Panc1 (cell line): ENCODE measurements around the gene CHI3L1. TPM values are rescaled to one million over a fixed set of nuclear protein-coding genes. Genes with fewer than 3 reads are reported as not detected.

Experiments
- ATAC-seq: fragments of 200-7000 bp; cut with Tn5 transposase; 2 replicates; pipeline ENCODE4 v1.9.1; 2020; ENCODE audit warnings: mild to moderate bottlenecking, moderate library complexity
- BruUV-seq: library from RNA; stranded (reverse); fragments of 400-500 nt; replicated peaks from 2 replicates; lab custom pipeline; 2021; lab: Mats Ljungman, UMichigan
- CTCF ChIA-PET: fragments of 300-600 bp; sonication (Branson Sonifier 250); formaldehyde crosslinking; loops from one replicate; lab custom pipeline; 2022; ENCODE audit warnings: antibody characterized with exemption; lab: Charles Lee
- POLR2A ChIA-PET: fragments of 300-600 bp; sonication (Branson Sonifier 250); formaldehyde crosslinking; loops from one replicate; lab custom pipeline; 2022; ENCODE audit warnings: antibody characterized with exemption; lab: Charles Lee
- DNase-seq: peaks from one replicate; pipeline ENCODE4 v3.0.0-alpha.2; 2010; ENCODE audit warnings: low read depth, low spot score
- H3K27ac ChIP-seq: 2 replicates; pipeline ENCODE4 v1.5.1; 2011; ENCODE audit warnings: mild to moderate bottlenecking, low read length, inconsistent platforms
- H3K27me3 ChIP-seq: fragments of 200-500 bp; sonication (Bioruptor generic); 2 replicates; pipeline ENCODE4 v1.6.0; 2014; ENCODE audit warnings: low read length, inconsistent platforms; ENCODE audit not compliant: control insufficient read depth, insufficient read depth
- H3K36me3 ChIP-seq: fragments of 200-500 bp; sonication (Bioruptor generic); 2 replicates; pipeline ENCODE4 v1.5.1; 2014; ENCODE audit warnings: inconsistent platforms, mild to moderate bottlenecking, low read length, moderate library complexity; ENCODE audit not compliant: control insufficient read depth, insufficient read depth
- H3K4me1 ChIP-seq: 2 replicates; pipeline ENCODE4 v1.5.1; 2011; ENCODE audit warnings: inconsistent platforms, mild to moderate bottlenecking, low read length, moderate library complexity; ENCODE audit not compliant: control insufficient read depth, insufficient read depth
- H3K4me3 ChIP-seq, 2 experiments: 2 replicates each; pipeline ENCODE4 v1.5.1; 2011 to 2012; ENCODE audit warnings: low read depth in 2 of 2, low read length in 2 of 2, mild to moderate bottlenecking in 2 of 2, inconsistent platforms in 1 of 2, moderate library complexity in 1 of 2
- H3K9me3 ChIP-seq: fragments of 200-500 bp; sonication (Bioruptor generic); 2 replicates; pipeline ENCODE4 v1.5.1; 2014; ENCODE audit warnings: low read depth, mild to moderate bottlenecking, inconsistent platforms, low read length, moderate library complexity; ENCODE audit not compliant: control insufficient read depth, insufficient read depth
- POLR2AphosphoS5 ChIP-seq: IDR thresholded peaks from 2 replicates; pipeline ENCODE4 v1.6.1; 2012; ENCODE audit warnings: mild to moderate bottlenecking, low read depth, low read length, moderate library complexity
- SIN3A ChIP-seq: IDR thresholded peaks from 2 replicates; pipeline ENCODE4 v1.6.1; 2012; ENCODE audit warnings: low read depth, mild to moderate bottlenecking, low read length, moderate library complexity, borderline replicate concordance; ENCODE audit not compliant: insufficient read depth
- TCF7L2 ChIP-seq: IDR thresholded peaks from 2 replicates; pipeline ENCODE4 v1.6.1; 2011; ENCODE audit warnings: mild to moderate bottlenecking, low read depth, low read length, inconsistent platforms
- in situ Hi-C: cut with HindIII; loops from 2 replicates; pipeline ENCODE4 v1.10.0; 2016; ENCODE audit warnings: low sequenced_read_pairs, low pct_unique_long_range_greater_than_20kb
- intact Hi-C: fragments of 100-400 bp; cut with micrococcal nuclease; formaldehyde crosslinking; loops from one replicate; pipeline ENCODE4 v1.10.0; 2022; ENCODE audit not compliant: unreplicated experiment
- total RNA-seq: library from RNA; stranded (reverse); gene quantifications from one replicate; pipeline ENCODE4 v1.2.1, GENCODE V29; 2021; ENCODE audit not compliant: unreplicated experiment
- TF ChIP-seq, protein P1 (sequence below), 2 experiments: IDR thresholded peaks; 2 replicates each; pipeline ENCODE4 v1.6.1; 2011 to 2012; ENCODE audit warnings: low read depth in 2 of 2, control low read depth in 1 of 2, low read length in 1 of 2, mild to moderate bottlenecking in 1 of 2, moderate library complexity in 1 of 2; ENCODE audit not compliant: insufficient read depth in 1 of 2
- TF ChIP-seq, protein P2 (sequence below): fragments of 450-650 bp; IDR thresholded peaks from 2 replicates; pipeline ENCODE4 v1.5.1; 2017; ENCODE audit warnings: mild to moderate bottlenecking

The CHI3L1 gene
- total RNA-seq, 1 experiment from 2014 or later = 0.10 TPM

DNA sequence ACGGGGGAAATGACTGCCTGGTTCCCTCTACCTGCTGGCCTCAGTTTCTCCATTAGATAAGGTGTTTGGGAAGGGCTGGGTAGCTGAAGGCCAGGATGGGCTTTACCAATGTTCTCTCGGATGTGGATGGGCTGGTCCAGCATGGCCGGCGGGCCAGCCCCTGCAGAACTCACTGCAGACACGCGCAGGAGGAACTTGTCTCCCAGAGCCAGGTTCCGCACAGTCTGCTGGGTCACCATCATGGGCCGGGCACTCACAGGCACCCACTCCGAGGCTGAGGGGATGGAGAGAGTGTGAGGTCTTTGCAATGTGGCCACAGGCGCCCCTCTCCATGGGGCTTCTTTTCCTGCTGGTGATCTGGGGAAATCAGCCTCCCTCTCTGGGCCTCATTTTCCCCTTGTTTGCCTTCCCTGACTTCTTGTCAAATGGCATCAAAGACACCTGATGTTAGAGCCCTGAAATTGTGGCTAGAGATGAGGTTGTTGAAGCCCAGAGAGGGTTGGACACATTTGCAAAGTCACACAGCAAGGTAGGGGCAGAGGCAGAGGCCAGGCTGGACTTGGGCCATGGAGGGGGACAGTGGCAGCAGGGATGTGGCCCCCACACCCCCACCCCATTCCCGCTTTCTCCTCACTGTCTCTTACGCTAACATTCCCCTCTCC lies 12.0 kb downstream of the CHI3L1 start:
- Histone ChIP-seq H3K27ac (no peak overlapping the region), H3K4me3 (no peak overlapping the region), H3K9me3 (no peaks in the 10 kb centered on the region), H3K36me3 (no peaks in the 10 kb centered on the region), H3K4me1 (no peaks in the 10 kb centered on the region; the same call in 1 of the 2 replicates), H3K27me3 (no peaks in the 10 kb centered on the region)
- in situ Hi-C loops (no loop called here), intact Hi-C loops (no loop called here)
- ChIA-PET CTCF (interaction anchor here (0.6 kb wide), 1 partner anchor 56 kb away, joined by 4 read pairs; no protein-coding TSS in a partner anchor), POLR2A (no interaction called here)
- ATAC-seq (no peak), DNase-seq (no peak)
- no TSS peak for BruUV-seq
- TF ChIP-seq POLR2AphosphoS5 = no peak
- no peak for TF ChIP-seq TCF7L2
- TF ChIP-seq, protein P1, sequence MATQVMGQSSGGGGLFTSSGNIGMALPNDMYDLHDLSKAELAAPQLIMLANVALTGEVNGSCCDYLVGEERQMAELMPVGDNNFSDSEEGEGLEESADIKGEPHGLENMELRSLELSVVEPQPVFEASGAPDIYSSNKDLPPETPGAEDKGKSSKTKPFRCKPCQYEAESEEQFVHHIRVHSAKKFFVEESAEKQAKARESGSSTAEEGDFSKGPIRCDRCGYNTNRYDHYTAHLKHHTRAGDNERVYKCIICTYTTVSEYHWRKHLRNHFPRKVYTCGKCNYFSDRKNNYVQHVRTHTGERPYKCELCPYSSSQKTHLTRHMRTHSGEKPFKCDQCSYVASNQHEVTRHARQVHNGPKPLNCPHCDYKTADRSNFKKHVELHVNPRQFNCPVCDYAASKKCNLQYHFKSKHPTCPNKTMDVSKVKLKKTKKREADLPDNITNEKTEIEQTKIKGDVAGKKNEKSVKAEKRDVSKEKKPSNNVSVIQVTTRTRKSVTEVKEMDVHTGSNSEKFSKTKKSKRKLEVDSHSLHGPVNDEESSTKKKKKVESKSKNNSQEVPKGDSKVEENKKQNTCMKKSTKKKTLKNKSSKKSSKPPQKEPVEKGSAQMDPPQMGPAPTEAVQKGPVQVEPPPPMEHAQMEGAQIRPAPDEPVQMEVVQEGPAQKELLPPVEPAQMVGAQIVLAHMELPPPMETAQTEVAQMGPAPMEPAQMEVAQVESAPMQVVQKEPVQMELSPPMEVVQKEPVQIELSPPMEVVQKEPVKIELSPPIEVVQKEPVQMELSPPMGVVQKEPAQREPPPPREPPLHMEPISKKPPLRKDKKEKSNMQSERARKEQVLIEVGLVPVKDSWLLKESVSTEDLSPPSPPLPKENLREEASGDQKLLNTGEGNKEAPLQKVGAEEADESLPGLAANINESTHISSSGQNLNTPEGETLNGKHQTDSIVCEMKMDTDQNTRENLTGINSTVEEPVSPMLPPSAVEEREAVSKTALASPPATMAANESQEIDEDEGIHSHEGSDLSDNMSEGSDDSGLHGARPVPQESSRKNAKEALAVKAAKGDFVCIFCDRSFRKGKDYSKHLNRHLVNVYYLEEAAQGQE (IDR thresholded peaks at IDR 0.05; ENCODE audit: insufficient read depth in 1 of 2, low read depth in 2 of 2, low read length in 1 of 2) = no peak
- TF ChIP-seq, protein P2, sequence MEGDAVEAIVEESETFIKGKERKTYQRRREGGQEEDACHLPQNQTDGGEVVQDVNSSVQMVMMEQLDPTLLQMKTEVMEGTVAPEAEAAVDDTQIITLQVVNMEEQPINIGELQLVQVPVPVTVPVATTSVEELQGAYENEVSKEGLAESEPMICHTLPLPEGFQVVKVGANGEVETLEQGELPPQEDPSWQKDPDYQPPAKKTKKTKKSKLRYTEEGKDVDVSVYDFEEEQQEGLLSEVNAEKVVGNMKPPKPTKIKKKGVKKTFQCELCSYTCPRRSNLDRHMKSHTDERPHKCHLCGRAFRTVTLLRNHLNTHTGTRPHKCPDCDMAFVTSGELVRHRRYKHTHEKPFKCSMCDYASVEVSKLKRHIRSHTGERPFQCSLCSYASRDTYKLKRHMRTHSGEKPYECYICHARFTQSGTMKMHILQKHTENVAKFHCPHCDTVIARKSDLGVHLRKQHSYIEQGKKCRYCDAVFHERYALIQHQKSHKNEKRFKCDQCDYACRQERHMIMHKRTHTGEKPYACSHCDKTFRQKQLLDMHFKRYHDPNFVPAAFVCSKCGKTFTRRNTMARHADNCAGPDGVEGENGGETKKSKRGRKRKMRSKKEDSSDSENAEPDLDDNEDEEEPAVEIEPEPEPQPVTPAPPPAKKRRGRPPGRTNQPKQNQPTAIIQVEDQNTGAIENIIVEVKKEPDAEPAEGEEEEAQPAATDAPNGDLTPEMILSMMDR = no peak
- no peak for TF ChIP-seq SIN3A

DNA sequence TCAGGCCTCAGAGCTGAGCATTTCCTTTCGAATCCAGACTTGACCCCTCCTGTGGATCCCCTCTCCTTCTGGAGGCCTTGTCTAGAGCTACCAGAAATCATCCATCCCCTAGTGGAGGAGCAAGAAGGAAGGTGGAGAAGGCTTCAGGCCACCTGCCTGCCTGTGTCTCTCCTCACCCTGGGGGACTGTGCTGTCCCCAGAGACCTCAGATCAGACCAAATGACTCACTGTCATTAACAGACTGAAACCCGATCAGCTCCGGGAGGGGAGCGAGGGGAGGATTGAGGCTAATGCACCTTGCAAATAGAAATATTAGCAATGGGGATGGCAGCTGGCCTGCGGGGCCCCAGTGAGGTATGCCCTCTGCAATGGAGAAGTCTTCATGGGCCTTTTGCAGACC lies 12.9 kb downstream of the CHI3L1 start:
- Histone ChIP-seq H3K27ac (no peak overlapping the region), H3K4me1 (no peaks in the 10 kb centered on the region; the same call in 1 of the 2 replicates), H3K27me3 (no peaks in the 10 kb centered on the region), H3K9me3 (no peaks in the 10 kb centered on the region), H3K4me3 (no peak overlapping the region), H3K36me3 (no peaks in the 10 kb centered on the region)
- in situ Hi-C loops (no loop called here), intact Hi-C loops (loop anchor here (2.0 kb wide), 2 partner anchors 57 to 135 kb away; no protein-coding TSS in a partner anchor)
- no peak for DNase-seq
- BruUV-seq = no TSS peak
- TF ChIP-seq TCF7L2 = no peak
- TF ChIP-seq, protein P1 (IDR thresholded peaks at IDR 0.05; ENCODE audit: insufficient read depth in 1 of 2, low read depth in 2 of 2, low read length in 1 of 2) = no peak
- ChIA-PET CTCF (interaction anchor here (0.6 to 3.9 kb wide), 2 partner anchors 56 to 68 kb away, joined by 3 to 19 read pairs; no protein-coding TSS in a partner anchor), POLR2A (no interaction called here)
- no peak for ATAC-seq
